Stomach (tissue), 9 donors: ENCODE results near the gene SMAD2. TPM values are rescaled to one million over a fixed set of nuclear protein-coding genes. Genes with fewer than 3 reads are reported as not detected.

Experiments
- DNase-seq, 2 donors: peaks; one replicate each; pipeline versions ENCODE4 v3.0.0 to v3.0.0-alpha.2; 2013 to 2019
- H3K27ac ChIP-seq, 5 donors: fragments of 200-600 bp in 4 of 5; sonication (generic) in 4 of 5; one replicate each; pipeline ENCODE4 v1.5.1; 2013 to 2019; ENCODE audit warnings: mild to moderate bottlenecking in 1 of 5, moderate library complexity in 1 of 5
- H3K27me3 ChIP-seq, 3 donors: fragments of 200-600 bp; sonication (generic); one replicate each; pipeline ENCODE4 v1.5.1; 2017 to 2019; ENCODE audit warnings: mixed run types in 1 of 3
- H3K36me3 ChIP-seq, 4 donors: fragments of 200-600 bp; sonication (generic); 1 replicate in 3 of 4; 2 replicates in 1 of 4; pipeline ENCODE4 v1.5.1; 2016 to 2019
- H3K4me1 ChIP-seq, 4 donors: fragments of 200-600 bp; sonication (generic); one replicate each; pipeline ENCODE4 v1.5.1; 2016 to 2019
- H3K4me3 ChIP-seq, 4 donors: fragments of 200-600 bp; sonication (generic) in 3 of 4; one replicate each; pipeline ENCODE4 v1.5.1; 2016 to 2019; ENCODE audit warnings: mild to moderate bottlenecking in 1 of 4
- H3K9me3 ChIP-seq, 4 donors: fragments of 200-600 bp; sonication (generic); one replicate each; pipeline ENCODE4 v1.5.1; 2016 to 2019
- CTCF ChIP-seq, 7 experiments: fragments of 450-650 bp in 4 of 7; fragments of 200-600 bp in 3 of 7; sonication (generic) in 3 of 7; IDR thresholded peaks; one replicate each; pipeline ENCODE4 v1.5.1; 2016 to 2019; ENCODE audit warnings: antibody characterized with exemption in 7 of 7, control low read depth in 2 of 7, mild to moderate bottlenecking in 1 of 7
- EP300 ChIP-seq: sonication (generic); formaldehyde crosslinking; IDR thresholded peaks from one replicate; pipeline ENCODE4 v1.6.1; 2017; ENCODE audit warnings: antibody characterized with exemption
- POLR2A ChIP-seq, 4 donors: fragments of 450-650 bp; IDR thresholded peaks; one replicate each; pipeline ENCODE4 v1.6.1; 2016; ENCODE audit warnings: antibody characterized with exemption in 4 of 4, control low read depth in 2 of 4, mild to moderate bottlenecking in 1 of 4, moderate library complexity in 1 of 4
- POLR2AphosphoS5 ChIP-seq, 3 donors: sonication (generic); formaldehyde crosslinking; IDR thresholded peaks; one replicate each; pipeline ENCODE4 v1.6.1; 2016; ENCODE audit warnings: antibody characterized with exemption in 3 of 3
- WGBS, 5 donors: extraction: QIAGEN DNeasy Blood & Tissue Kit in 3 of 5; methylation state at CpG; one replicate each; pipeline versions ENCODE4 v1.1.5 to v1.1.7; 2013 to 2018; 5-methylcytosine and 5-hydroxymethylcytosine counted together
- intact Hi-C: fragments of 100-400 bp; cut with DNase I; formaldehyde crosslinking; loops from one replicate; pipeline ENCODE4 v1.15.1; 2023; ENCODE audit warnings: low total_unique reads
- polyA plus RNA-seq, 3 donors: library from polyadenylated mRNA; stranded (reverse); fragments of 200-250 nt; gene quantifications; one replicate each; pipeline ENCODE4 v1.2.3, GENCODE V29; 2013
- total RNA-seq, 5 donors: library from RNA; depleted of rRNA; stranded (reverse); fragments of >200 nt; gene quantifications; one replicate each; pipeline versions ENCODE4 v1.1.0 to v1.2.3, GENCODE V29; 2014 to 2016
- donor health status: healthy with polysubstance abuse.
- donor health status: Bipolar disorder and iron deficiency.
- donor health status: healthy.

Gene SMAD2
- total and polyA plus RNA-seq, 8 donors, result 18.9 to 233 (median 46.3) TPM

GRCh38 chr18:47928466-47928865, 2.0 kb downstream of the SMAD2 start:
- intact Hi-C loops, result no loop called here
- Histone ChIP-seq H3K4me3 (peak overlapping the region in 3 of 4 donors; percentile 79 to 86 (median 80)), H3K27me3 (no peaks in the 10 kb centered on the region), H3K4me1 (peaks cover 35 to 80% (median 64%) of the 10 kb centered on the region in 4 donors), H3K9me3 (no peaks in the 10 kb centered on the region), H3K36me3 (no peaks in the 10 kb centered on the region), H3K27ac (no peak overlapping the region)
- TF ChIP-seq EP300 (no peak), POLR2AphosphoS5 (IDR thresholded peaks at IDR 0.05) (no peak), CTCF (IDR thresholded peaks at IDR 0.05) (no peak), POLR2A (IDR thresholded peaks at IDR 0.05) (no peak)
- DNase-seq, result no peak
- 15 to 27% (median 16%) methylated on average over 3 of the region's 3 CpGs for WGBS, 5 donors

- Histone ChIP-seq H3K36me3 (no peaks in the 10 kb centered on the region), H3K27me3 (no peaks in the 10 kb centered on the region), H3K9me3 (no peaks in the 10 kb centered on the region), H3K4me1 (peaks cover 39 to 81% (median 62%) of the 10 kb centered on the region in 4 donors), H3K4me3 (no peak overlapping the region), H3K27ac (no peak overlapping the region)
- no peak for DNase-seq
- WGBS, 5 donors, result 53 to 65% (median 55%) methylated on average over 2 of the region's 2 CpGs
- TF ChIP-seq EP300 (no peak), CTCF (IDR thresholded peaks at IDR 0.05) (no peak), POLR2A (IDR thresholded peaks at IDR 0.05) (no peak), POLR2AphosphoS5 (IDR thresholded peaks at IDR 0.05) (no peak)
- intact Hi-C loops, result no loop called here
Measured at GRCh38 chr18:47926101-47926850, 4.2 kb downstream of the SMAD2 start.

GRCh38 chr18:47919916-47920315, 10.5 kb downstream of the SMAD2 start:
- 91 to 94% (median 92%) methylated on average over 6 of the region's 6 CpGs for WGBS, 5 donors
- Histone ChIP-seq H3K36me3 (no peaks in the 10 kb centered on the region), H3K4me1 (peaks cover 4 to 90% (median 37%) of the 10 kb centered on the region in 4 donors), H3K27ac (no peak overlapping the region), H3K9me3 (no peaks in the 10 kb centered on the region), H3K4me3 (no peak overlapping the region), H3K27me3 (no peaks in the 10 kb centered on the region)
- TF ChIP-seq CTCF (IDR thresholded peaks at IDR 0.05), result no peak
- no peak for TF ChIP-seq EP300
- TF ChIP-seq POLR2A (IDR thresholded peaks at IDR 0.05), result no peak
- no peak for TF ChIP-seq POLR2AphosphoS5 (IDR thresholded peaks at IDR 0.05)
- no peak for DNase-seq
- intact Hi-C loops, result no loop called here

GRCh38 chr18:47917923-47918610, 12.4 kb downstream of the SMAD2 start:
- no peak for DNase-seq
- TF ChIP-seq CTCF (IDR thresholded peaks at IDR 0.05) (no peak), EP300 (no peak), POLR2AphosphoS5 (IDR thresholded peaks at IDR 0.05) (no peak), POLR2A (IDR thresholded peaks at IDR 0.05) (no peak)
- no peaks in the 10 kb centered on the region for H3K9me3 ChIP-seq
- intact Hi-C loops, result no loop called here
- no peak overlapping the region for H3K4me3 ChIP-seq
- H3K27ac ChIP-seq, result no peak overlapping the region
- H3K4me1 ChIP-seq, result peaks cover 9 to 92% (median 42%) of the 10 kb centered on the region in 4 donors
- no peaks in the 10 kb centered on the region for H3K27me3 ChIP-seq
- no peaks in the 10 kb centered on the region for H3K36me3 ChIP-seq
- WGBS, 5 donors, result 62 to 73% (median 68%) methylated on average over 8 of the region's 8 CpGs
